HepG2 (cell line): ENCODE measurements around the gene AK3. TPM values are rescaled to one million over a fixed set of nuclear protein-coding genes. Genes with fewer than 3 reads are reported as not detected.

Experiments
- ATAC-seq: fragments of 200-7000 bp; cut with Tn5 transposase; 3 replicates; pipeline ENCODE4 v1.9.1; 2020; ENCODE audit warnings: mild to moderate bottlenecking, moderate library complexity
- BruUV-seq: library from RNA; stranded (reverse); fragments of 400-500 nt; replicated peaks from 2 replicates; lab custom pipeline; 2021; lab: Mats Ljungman, UMichigan
- CTCF ChIA-PET: fragments of 300-600 bp; formaldehyde crosslinking; extraction: SDS; loops from one replicate; lab custom pipeline; 2021; ENCODE audit warnings: low total read pairs, inconsistent platforms, low intra/inter-chr PET ratio; lab: Yijun Ruan, JAX
- POLR2A ChIA-PET: fragments of 350-600 bp; sonication (Branson Sonifier 250); formaldehyde crosslinking; loops from one replicate; lab custom pipeline; 2020; ENCODE audit warnings: antibody characterized with exemption, inconsistent platforms; lab: Yijun Ruan, JAX
- DNase-seq: peaks from one replicate; pipeline ENCODE4 v3.0.0-alpha.2; 2015; ENCODE audit warnings: low spot score
- FAIRE-seq: peaks from 3 replicates; lab custom pipeline; 2011; peaks lifted over from hg19 to GRCh38; lab: Jason Lieb, UNC
- H2AFZ ChIP-seq: one replicate; pipeline ENCODE4 v1.6.1; 2011; ENCODE audit warnings: low read length, inconsistent platforms
- H3K27ac ChIP-seq: fragments of 300-600 bp; 3 replicates; pipeline ENCODE4 v1.8.0; 2011; ENCODE audit warnings: mixed run types, mild to moderate bottlenecking, mixed read lengths, low read length, inconsistent platforms; ENCODE audit not compliant: insufficient read depth; ENCODE audit errors: extremely low read length
- H3K27me3 ChIP-seq, 2 experiments: fragments of 200-600 bp in 1 of 2; 2 replicates in 1 of 2; 3 replicates in 1 of 2; pipeline versions ENCODE4 v1.6.0 to v1.8.0; 2011; ENCODE audit warnings: low read length in 2 of 2, mild to moderate bottlenecking in 2 of 2, moderate library complexity in 2 of 2, inconsistent platforms in 1 of 2; ENCODE audit not compliant: insufficient read depth in 2 of 2, control insufficient read depth in 1 of 2
- H3K36me3 ChIP-seq, 2 experiments: fragments of 200-600 bp in 1 of 2; replicated peaks in 1 of 2; 2 replicates in 1 of 2; 3 replicates in 1 of 2; pipeline versions ENCODE4 v1.5.1 to v1.8.0; 2011; ENCODE audit warnings: low read length in 2 of 2, inconsistent platforms in 1 of 2; ENCODE audit not compliant: insufficient read depth in 2 of 2, control insufficient read depth in 1 of 2
- H3K4me1 ChIP-seq: 2 replicates; pipeline ENCODE4 v1.5.1; 2012; ENCODE audit warnings: low read length, inconsistent platforms; ENCODE audit not compliant: insufficient read depth
- H3K4me2 ChIP-seq: 2 replicates; pipeline ENCODE4 v1.6.0; 2011; ENCODE audit warnings: low read depth, low read length, inconsistent platforms
- H3K4me3 ChIP-seq, 3 experiments: fragments of 200-600 bp in 1 of 3; sonication (generic), shearing (Covaris generic) in 1 of 3; replicated peaks in 1 of 3; 2 replicates each; pipeline ENCODE4 v1.5.1; 2011 to 2016; ENCODE audit warnings: low read length in 3 of 3, inconsistent platforms in 2 of 3, low read depth in 2 of 3, mild to moderate bottlenecking in 2 of 3, control low read depth in 1 of 3, mixed read lengths in 1 of 3; ENCODE audit not compliant: insufficient read depth in 1 of 3
- H3K79me2 ChIP-seq: one replicate; pipeline ENCODE4 v1.6.1; 2011; ENCODE audit warnings: low read length, inconsistent platforms; ENCODE audit not compliant: insufficient read depth
- H3K9ac ChIP-seq: 2 replicates; pipeline ENCODE4 v1.6.0; 2011; ENCODE audit warnings: mild to moderate bottlenecking, low read depth, low read length, inconsistent platforms; ENCODE audit not compliant: insufficient read depth
- H3K9me3 ChIP-seq: 2 replicates; pipeline ENCODE4 v1.5.1; 2012; ENCODE audit warnings: mild to moderate bottlenecking, low read length
- H4K20me1 ChIP-seq: 2 replicates; pipeline ENCODE4 v1.6.0; 2011; ENCODE audit warnings: inconsistent platforms, mild to moderate bottlenecking, low read length, moderate library complexity; ENCODE audit not compliant: insufficient read depth
- ADNP ChIP-seq: sonication (generic); formaldehyde crosslinking; IDR thresholded peaks from 2 replicates; pipeline ENCODE4 v1.4.0; 2020; ENCODE audit warnings: missing genetic modification reagents
- ARID5B ChIP-seq: IDR thresholded peaks from 2 replicates; pipeline ENCODE4 v1.4.0; 2020; ENCODE audit warnings: mild to moderate bottlenecking, missing genetic modification reagents
- JUND ChIP-seq: sonication (generic); formaldehyde crosslinking; IDR thresholded peaks from 2 replicates; pipeline ENCODE4 v1.8.0; 2022; ENCODE audit warnings: mild to moderate bottlenecking, missing genetic modification reagents
- NFAT5 ChIP-seq: sonication (generic); formaldehyde crosslinking; IDR thresholded peaks from 2 replicates; pipeline ENCODE4 v1.4.0; 2020; ENCODE audit warnings: missing genetic modification reagents
- SIN3A ChIP-seq: IDR thresholded peaks from 2 replicates; pipeline ENCODE4 v1.6.1; 2011; ENCODE audit warnings: low read depth, mild to moderate bottlenecking, control low read depth, low read length, borderline replicate concordance
- TFAP4 ChIP-seq: sonication (generic); IDR thresholded peaks from 2 replicates; pipeline ENCODE4 v1.6.1; 2016; ENCODE audit warnings: low read depth, borderline replicate concordance
- ZFY ChIP-seq: sonication (generic); formaldehyde crosslinking; IDR thresholded peaks from 2 replicates; pipeline ENCODE4 v1.4.0; 2020; ENCODE audit warnings: missing genetic modification reagents
- ZFYVE20 ChIP-seq: sonication (generic); formaldehyde crosslinking; IDR thresholded peaks from 2 replicates; pipeline ENCODE4 v1.8.0; 2023; ENCODE audit warnings: low read depth, mild to moderate bottlenecking, moderate library complexity, missing genetic modification reagents, borderline replicate concordance
- WGBS: methylation state at CpG from one replicate; pipeline ENCODE4 v1.1.6; 2017; ENCODE audit warnings: low lambda C conversion rate; 5-methylcytosine and 5-hydroxymethylcytosine counted together
- in situ Hi-C: cut with HindIII; loops from 2 replicates; pipeline ENCODE4 v1.10.0; 2017; ENCODE audit warnings: low pct_unique_long_range_greater_than_20kb; ENCODE audit not compliant: extremely low pct_ligation_motif_present
- intact Hi-C: fragments of 100-400 bp; cut with micrococcal nuclease; formaldehyde crosslinking; loops from one replicate; pipeline ENCODE4 v1.10.0; 2022; ENCODE audit not compliant: unreplicated experiment
- polyA plus RNA-seq, 8 experiments: library from polyadenylated mRNA; depleted of rRNA in 3 of 8; stranded (reverse) in 7 of 8; unstranded in 1 of 8; fragments of >200 nt; fragmentation: Illumina TruSeq in 4 of 8; extraction: Trizol in 4 of 8; gene quantifications; 2 replicates each; pipeline versions ENCODE4 v1.2.1 to v1.2.3, GENCODE V29; 2011 to 2016; ENCODE audit warnings: low read depth in 4 of 8, missing spikeins in 1 of 8, mixed read lengths in 1 of 8; ENCODE audit not compliant: insufficient read depth in 1 of 8
- total RNA-seq, 5 experiments: library from RNA; depleted of rRNA; stranded (reverse); fragments of >200 nt; fragmentation: Illumina TruSeq; extraction: Trizol; gene quantifications; 2 replicates each; pipeline ENCODE4 v1.2.3, GENCODE V29; 2016; ENCODE audit warnings: low read depth in 1 of 5
- TF ChIP-seq, protein P1 (sequence below): sonication (generic); formaldehyde crosslinking; IDR thresholded peaks from 2 replicates; pipeline ENCODE4 v1.4.0; 2020; ENCODE audit warnings: low read depth, mild to moderate bottlenecking, missing genetic modification reagents

The AK3 gene
- total and polyA plus RNA-seq, 2 of the 13 experiments (the other 11 are each of a cell fraction or from before 2014, with no cell fraction given) = 76.8 to 109 TPM

DNA sequence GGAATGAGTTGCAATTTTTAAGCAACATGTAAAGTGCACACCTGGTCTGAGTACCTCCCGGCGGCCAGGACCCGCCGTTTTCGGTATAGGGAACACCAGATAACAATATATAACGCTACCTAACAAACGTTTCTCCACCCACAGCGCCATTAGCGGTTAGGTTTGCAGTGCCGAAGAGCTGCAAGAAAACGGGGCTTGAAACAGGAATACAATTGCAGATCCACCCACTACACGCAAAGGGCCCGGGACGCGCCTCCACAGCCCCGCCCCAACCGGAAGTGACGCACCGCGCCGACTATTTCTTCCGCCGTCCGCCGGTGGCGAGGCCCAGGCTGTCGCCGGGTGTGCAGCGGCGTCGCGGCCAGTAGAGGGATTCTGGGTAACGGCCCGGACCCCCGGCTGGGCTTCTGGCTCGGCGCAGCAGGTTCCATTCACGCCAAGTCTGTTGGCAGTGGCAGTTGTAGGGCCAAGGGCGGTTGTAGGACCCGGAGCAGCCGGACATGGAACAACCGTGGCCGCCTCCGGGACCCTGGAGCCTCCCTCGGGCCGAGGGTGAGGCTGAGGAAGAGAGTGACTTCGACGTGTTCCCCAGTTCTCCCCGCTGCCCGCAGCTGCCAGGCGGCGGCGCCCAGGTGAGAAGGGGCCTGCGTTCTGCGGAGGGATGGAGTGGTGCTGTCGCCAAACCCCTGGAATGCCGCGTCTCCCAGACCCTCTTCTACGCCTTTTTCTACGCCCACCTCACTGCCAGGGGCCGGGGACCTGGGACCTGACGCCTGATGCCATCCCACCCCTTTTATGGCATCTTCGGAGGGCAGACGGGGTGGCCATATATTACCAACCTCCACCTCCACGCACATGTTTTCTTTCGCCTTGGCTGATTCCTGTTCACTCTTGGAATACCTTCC lies 61.5 kb downstream of the AK3 start, which contains the start of gene CDC37L1:
TSS of gene CDC37L1 (plus strand) at position 302 of the 905 bp plus-strand sequence. CDS start at position 501, 199 bp downstream.
- DNase-seq = peak; percentile 91
- peak; percentile 93 for ATAC-seq
- H3K27ac ChIP-seq = peak within 1 kb of the TSS; percentile 99
- H3K4me3 ChIP-seq = peak within 1 kb of the TSS; percentile 79 to 94 (median 87)
- peaks cover 48% of the 10 kb centered on the region for H3K4me1 ChIP-seq
- H4K20me1 ChIP-seq = peaks cover 4% of the 10 kb centered on the region; the same call in 1 of the 2 replicates
- BruUV-seq = no TSS peak
- in situ Hi-C loops = no loop called here
- H3K27me3 ChIP-seq = no peaks in the 10 kb centered on the region; a peak in 1 of 5 replicates
- peaks cover 0 to 2% of the 10 kb centered on the region in 2 experiments; a peak in 1 of 5 replicates for H3K36me3 ChIP-seq
- peak within 1 kb of the TSS; percentile 96 for H3K9ac ChIP-seq
- CTCF ChIA-PET = interaction anchor here (1.2 kb wide), 1 partner anchor 18 kb away, joined by 3 read pairs; the partner anchor contains the start of gene PLPP6
- peak within 1 kb of the TSS; percentile 93 for H3K4me2 ChIP-seq
- POLR2A ChIA-PET = interaction anchor here (0.6 to 1.4 kb wide), 11 partner anchors 14 to 158 kb away, joined by 3 to 28 read pairs (median 5); partner anchors contain the start of genes AK3, PLPP6 and SPATA6L
- intact Hi-C loops = loop anchor here (1.0 to 5.0 kb wide), 5 partner anchors 16 to 1152 kb away; partner anchors contain the start of genes RCL1 and RFX3
- H3K9me3 ChIP-seq = no peaks in the 10 kb centered on the region
- 2% methylated on average over 32 of the region's 66 CpGs for WGBS
- peak; percentile 77 for FAIRE-seq
- peak within 1 kb of the TSS; percentile 57 for H2AFZ ChIP-seq
- peaks cover 31% of the 10 kb centered on the region for H3K79me2 ChIP-seq
- peak; percentile 27; the same call in 1 of the 2 replicates for TF ChIP-seq JUND (CRISPR knock-in tag)
- no peak for TF ChIP-seq ZFYVE20
- peak; percentile 80 for TF ChIP-seq ARID5B
- peak; percentile 77 for TF ChIP-seq SIN3A
- TF ChIP-seq, protein P1, sequence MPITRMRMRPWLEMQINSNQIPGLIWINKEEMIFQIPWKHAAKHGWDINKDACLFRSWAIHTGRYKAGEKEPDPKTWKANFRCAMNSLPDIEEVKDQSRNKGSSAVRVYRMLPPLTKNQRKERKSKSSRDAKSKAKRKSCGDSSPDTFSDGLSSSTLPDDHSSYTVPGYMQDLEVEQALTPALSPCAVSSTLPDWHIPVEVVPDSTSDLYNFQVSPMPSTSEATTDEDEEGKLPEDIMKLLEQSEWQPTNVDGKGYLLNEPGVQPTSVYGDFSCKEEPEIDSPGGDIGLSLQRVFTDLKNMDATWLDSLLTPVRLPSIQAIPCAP (CRISPR knock-in tag) = 0 out of 2 replicates have a peak, but pooled peaks have one; percentile 85
- peak; percentile 37; the same call in 1 of the 2 replicates for TF ChIP-seq TFAP4
- TF ChIP-seq NFAT5 (CRISPR knock-in tag) = 0 out of 2 replicates have a peak, but pooled peaks have one; percentile 61
- peak; percentile 96 for TF ChIP-seq ZFY
- no peak for TF ChIP-seq ADNP (CRISPR knock-in tag)
